Endothelial cell (in vitro differentiated cells): ENCODE measurements around the gene KIF23. TPM values are rescaled to one million over a fixed set of nuclear protein-coding genes. Genes with fewer than 3 reads are reported as not detected.

Source experiments
- DNase-seq: peaks from one replicate; pipeline ENCODE4 v3.0.0; 2021; ENCODE audit warnings: low spot score
- H3K27ac Mint-ChIP-seq: one replicate; pipeline ENCODE4 v1.8.0; 2021; ENCODE audit warnings: mixed read lengths, inconsistent platforms; ENCODE audit not compliant: unreplicated experiment
- H3K27me3 Mint-ChIP-seq: one replicate; pipeline ENCODE4 v1.8.0; 2021; ENCODE audit warnings: mild to moderate bottlenecking, moderate library complexity, mixed read lengths, inconsistent platforms; ENCODE audit not compliant: unreplicated experiment
- H3K36me3 Mint-ChIP-seq: one replicate; pipeline ENCODE4 v1.8.0; 2021; ENCODE audit warnings: mild to moderate bottlenecking, low read depth, mixed read lengths, inconsistent platforms; ENCODE audit not compliant: unreplicated experiment
- H3K4me1 Mint-ChIP-seq: one replicate; pipeline ENCODE4 v1.8.0; 2021; ENCODE audit warnings: mild to moderate bottlenecking, mixed read lengths, inconsistent platforms; ENCODE audit not compliant: unreplicated experiment
- H3K4me3 Mint-ChIP-seq: one replicate; pipeline ENCODE4 v1.8.0; 2021; ENCODE audit warnings: mild to moderate bottlenecking, mixed read lengths, inconsistent platforms; ENCODE audit not compliant: unreplicated experiment
- H3K9me3 Mint-ChIP-seq: one replicate; pipeline ENCODE4 v1.8.0; 2021; ENCODE audit warnings: mixed read lengths, inconsistent platforms; ENCODE audit not compliant: unreplicated experiment
- total RNA-seq: library from RNA; stranded (reverse); fragmentation: NEBNext Ultra II Directional; extraction: Animal tissue kit (Norgen Biotek cat#: 25700); gene quantifications from one replicate; pipeline ENCODE4 v1.2.1, GENCODE V29; 2021; ENCODE audit not compliant: unreplicated experiment
- TF ChIP-seq, protein P1 (sequence below): fragments of 200-600 bp; sonication (generic); IDR thresholded peaks from one replicate; pipeline ENCODE4 v1.5.0; 2021; ENCODE audit warnings: antibody characterized with exemption; ENCODE audit not compliant: unreplicated experiment

KIF23 gene
- total RNA-seq, 1 donor from 2014 or later, result 9.5 TPM

DNA sequence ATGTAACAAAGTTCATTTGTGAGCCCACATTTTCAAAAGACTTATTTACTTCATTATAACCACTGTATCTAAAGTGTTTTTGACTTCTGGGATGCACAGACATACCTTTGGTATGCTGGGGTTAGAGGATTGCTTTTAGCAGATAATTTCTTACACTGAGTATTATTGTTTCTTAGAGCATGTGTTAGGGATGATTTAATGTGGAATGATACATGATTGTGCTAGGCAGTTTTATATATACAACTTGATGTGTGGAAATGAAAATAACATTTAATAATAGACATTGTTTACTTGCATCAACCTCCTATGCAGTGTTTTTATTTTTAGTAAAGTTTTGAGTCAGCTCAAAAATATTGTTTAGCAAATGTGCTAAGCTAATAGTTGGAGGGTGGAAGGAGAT is 3.4 kb downstream of the KIF23 start:
- peaks cover 4% of the 10 kb centered on the region for H3K36me3 Mint-ChIP-seq
- TF ChIP-seq, protein P1, sequence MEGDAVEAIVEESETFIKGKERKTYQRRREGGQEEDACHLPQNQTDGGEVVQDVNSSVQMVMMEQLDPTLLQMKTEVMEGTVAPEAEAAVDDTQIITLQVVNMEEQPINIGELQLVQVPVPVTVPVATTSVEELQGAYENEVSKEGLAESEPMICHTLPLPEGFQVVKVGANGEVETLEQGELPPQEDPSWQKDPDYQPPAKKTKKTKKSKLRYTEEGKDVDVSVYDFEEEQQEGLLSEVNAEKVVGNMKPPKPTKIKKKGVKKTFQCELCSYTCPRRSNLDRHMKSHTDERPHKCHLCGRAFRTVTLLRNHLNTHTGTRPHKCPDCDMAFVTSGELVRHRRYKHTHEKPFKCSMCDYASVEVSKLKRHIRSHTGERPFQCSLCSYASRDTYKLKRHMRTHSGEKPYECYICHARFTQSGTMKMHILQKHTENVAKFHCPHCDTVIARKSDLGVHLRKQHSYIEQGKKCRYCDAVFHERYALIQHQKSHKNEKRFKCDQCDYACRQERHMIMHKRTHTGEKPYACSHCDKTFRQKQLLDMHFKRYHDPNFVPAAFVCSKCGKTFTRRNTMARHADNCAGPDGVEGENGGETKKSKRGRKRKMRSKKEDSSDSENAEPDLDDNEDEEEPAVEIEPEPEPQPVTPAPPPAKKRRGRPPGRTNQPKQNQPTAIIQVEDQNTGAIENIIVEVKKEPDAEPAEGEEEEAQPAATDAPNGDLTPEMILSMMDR, result no peak
- H3K27me3 Mint-ChIP-seq, result no peaks in the 10 kb centered on the region
- no peak overlapping the region for H3K27ac Mint-ChIP-seq
- no peaks in the 10 kb centered on the region for H3K9me3 Mint-ChIP-seq
- DNase-seq, result no peak
- peaks cover 2% of the 10 kb centered on the region for H3K4me1 Mint-ChIP-seq
- H3K4me3 Mint-ChIP-seq, result no peak overlapping the region

DNA sequence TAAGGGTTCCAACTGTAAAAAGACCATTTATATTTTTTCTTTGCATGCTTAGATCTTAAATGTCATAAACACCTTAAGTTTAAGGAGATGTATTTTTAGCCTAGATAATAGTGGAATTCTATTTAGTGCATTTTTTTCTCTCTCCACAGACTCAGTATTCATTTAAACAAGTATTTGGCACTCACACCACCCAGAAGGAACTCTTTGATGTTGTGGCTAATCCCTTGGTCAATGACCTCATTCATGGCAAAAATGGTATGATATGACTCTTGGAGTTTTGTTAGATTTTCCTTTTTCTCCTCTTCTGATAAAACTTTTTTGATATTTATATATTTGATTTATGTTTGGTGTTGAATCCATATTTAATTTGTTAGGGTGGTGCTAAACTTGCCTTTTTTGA is 7.3 kb downstream of the KIF23 start:
- no peak for DNase-seq
- no peaks in the 10 kb centered on the region for H3K27me3 Mint-ChIP-seq
- no peaks in the 10 kb centered on the region for H3K36me3 Mint-ChIP-seq
- H3K9me3 Mint-ChIP-seq, result no peaks in the 10 kb centered on the region
- no peak overlapping the region for H3K4me3 Mint-ChIP-seq
- TF ChIP-seq, protein P1, result no peak
- H3K4me1 Mint-ChIP-seq, result no peaks in the 10 kb centered on the region
- no peak overlapping the region for H3K27ac Mint-ChIP-seq

DNA sequence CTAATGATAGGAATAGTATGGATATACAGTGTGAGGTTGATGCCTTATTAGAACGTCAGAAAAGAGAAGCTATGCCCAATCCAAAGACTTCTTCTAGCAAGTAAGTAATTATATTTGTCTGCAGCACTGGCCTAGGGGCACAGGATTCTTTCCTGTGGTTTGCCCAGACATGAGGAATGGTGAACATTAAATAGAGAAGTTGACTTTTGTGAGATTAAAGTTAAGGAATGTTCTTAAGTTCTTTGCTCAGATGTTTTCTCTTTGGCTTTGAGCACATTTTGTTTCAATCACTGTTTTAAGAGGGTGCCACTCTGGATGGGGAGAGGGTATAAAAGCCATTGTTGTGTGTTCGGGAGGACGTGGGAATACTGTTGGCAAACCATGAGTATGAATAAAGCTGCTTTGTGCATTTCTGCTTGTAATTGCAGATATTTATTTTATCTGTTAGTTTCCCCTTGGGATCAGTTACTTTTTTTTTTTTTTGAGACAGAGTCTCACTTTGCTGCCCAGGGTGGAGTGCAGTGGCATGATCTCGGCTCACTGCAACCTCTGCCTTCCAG is 8.3 kb downstream of the KIF23 start:
- no peak for DNase-seq
- TF ChIP-seq, protein P1, result no peak
- no peaks in the 10 kb centered on the region for H3K36me3 Mint-ChIP-seq
- no peak overlapping the region for H3K27ac Mint-ChIP-seq
- H3K4me3 Mint-ChIP-seq, result no peak overlapping the region
- no peaks in the 10 kb centered on the region for H3K27me3 Mint-ChIP-seq
- H3K4me1 Mint-ChIP-seq, result no peaks in the 10 kb centered on the region
- H3K9me3 Mint-ChIP-seq, result no peaks in the 10 kb centered on the region

DNA sequence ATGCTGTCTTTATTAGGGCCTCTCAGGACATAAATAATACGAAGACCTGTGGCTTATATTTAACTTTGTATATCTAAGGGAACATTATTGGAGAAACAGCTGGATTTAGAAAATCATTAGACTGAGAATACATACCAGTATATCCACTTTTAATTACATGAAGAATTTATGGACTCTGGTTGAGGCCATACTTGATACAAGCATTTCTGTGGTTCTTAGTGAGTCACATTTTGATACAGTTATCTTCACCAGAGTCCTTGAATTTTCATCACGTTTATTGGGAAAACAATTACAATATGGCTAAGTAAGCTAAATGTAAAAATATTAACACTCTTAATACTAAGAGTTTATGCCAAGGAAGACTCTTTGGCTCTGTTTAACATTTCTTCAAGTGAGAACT is 9.9 kb downstream of the KIF23 start:
- H3K4me3 Mint-ChIP-seq, result no peak overlapping the region
- no peaks in the 10 kb centered on the region for H3K27me3 Mint-ChIP-seq
- no peaks in the 10 kb centered on the region for H3K4me1 Mint-ChIP-seq
- no peak for DNase-seq
- TF ChIP-seq, protein P1, result no peak
- peaks cover 2% of the 10 kb centered on the region for H3K36me3 Mint-ChIP-seq
- H3K9me3 Mint-ChIP-seq, result no peaks in the 10 kb centered on the region
- no peak overlapping the region for H3K27ac Mint-ChIP-seq

DNA sequence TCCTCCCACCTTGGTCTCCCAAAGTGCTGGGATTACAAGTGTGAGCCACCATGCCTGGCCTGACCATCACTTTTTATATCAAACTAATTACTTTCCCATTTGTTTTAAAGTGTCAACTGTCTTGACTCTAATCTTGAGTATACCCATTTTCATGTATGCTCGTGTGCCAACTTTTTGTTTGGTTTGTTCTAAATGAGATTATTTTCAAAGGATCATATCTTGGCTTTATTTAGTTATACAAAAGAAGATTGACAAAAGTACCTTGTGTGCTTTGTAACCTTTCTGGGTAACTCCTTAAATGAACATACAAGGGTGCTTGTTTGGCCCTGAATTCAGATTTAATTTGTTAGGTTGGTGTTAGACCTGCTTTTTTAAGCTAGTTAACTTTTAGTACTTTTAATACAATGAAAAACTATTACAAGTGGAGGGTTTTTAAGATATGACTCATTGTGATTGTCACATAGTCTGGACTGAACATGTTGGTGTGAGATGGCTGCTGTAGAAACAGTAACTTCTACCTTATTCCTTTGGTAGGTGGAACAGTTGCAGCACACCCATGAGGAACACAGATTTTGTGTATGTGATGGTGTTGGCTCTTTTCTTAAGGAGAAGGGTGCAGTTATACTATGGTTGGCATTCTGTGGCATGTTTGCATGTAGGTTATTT is 10.7 kb downstream of the KIF23 start:
- DNase-seq, result no peak
- H3K4me1 Mint-ChIP-seq, result no peaks in the 10 kb centered on the region
- TF ChIP-seq, protein P1, result no peak
- H3K4me3 Mint-ChIP-seq, result no peak overlapping the region
- peaks cover 3% of the 10 kb centered on the region for H3K36me3 Mint-ChIP-seq
- H3K27me3 Mint-ChIP-seq, result no peaks in the 10 kb centered on the region
- H3K27ac Mint-ChIP-seq, result no peak overlapping the region
- no peaks in the 10 kb centered on the region for H3K9me3 Mint-ChIP-seq
